ENCODE data around the gene ARMH4.

DNA sequence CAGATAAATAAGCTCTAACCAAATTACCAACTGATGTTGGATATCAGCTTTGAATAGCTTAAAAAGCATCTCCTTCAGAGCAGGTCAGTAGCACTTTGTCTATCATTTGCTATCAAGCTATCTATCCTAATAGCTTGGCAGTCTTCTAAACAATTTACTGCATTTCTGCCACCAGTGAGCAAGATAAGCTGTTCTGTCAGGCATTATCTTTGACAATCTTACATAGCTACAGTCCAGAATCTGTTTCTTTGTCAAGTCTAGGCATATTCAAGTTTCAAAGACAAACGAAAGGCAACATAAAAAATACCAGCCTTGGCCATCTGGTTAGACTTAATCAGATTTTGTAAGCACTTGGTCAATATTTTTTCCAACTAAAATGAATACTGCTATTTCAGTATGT lies 5.6 kb downstream of the ARMH4 start:
- TF ChIP-seq EP300 (IDR thresholded peaks at IDR 0.05), result no peak
- TF ChIP-seq, protein P1, sequence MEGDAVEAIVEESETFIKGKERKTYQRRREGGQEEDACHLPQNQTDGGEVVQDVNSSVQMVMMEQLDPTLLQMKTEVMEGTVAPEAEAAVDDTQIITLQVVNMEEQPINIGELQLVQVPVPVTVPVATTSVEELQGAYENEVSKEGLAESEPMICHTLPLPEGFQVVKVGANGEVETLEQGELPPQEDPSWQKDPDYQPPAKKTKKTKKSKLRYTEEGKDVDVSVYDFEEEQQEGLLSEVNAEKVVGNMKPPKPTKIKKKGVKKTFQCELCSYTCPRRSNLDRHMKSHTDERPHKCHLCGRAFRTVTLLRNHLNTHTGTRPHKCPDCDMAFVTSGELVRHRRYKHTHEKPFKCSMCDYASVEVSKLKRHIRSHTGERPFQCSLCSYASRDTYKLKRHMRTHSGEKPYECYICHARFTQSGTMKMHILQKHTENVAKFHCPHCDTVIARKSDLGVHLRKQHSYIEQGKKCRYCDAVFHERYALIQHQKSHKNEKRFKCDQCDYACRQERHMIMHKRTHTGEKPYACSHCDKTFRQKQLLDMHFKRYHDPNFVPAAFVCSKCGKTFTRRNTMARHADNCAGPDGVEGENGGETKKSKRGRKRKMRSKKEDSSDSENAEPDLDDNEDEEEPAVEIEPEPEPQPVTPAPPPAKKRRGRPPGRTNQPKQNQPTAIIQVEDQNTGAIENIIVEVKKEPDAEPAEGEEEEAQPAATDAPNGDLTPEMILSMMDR (IDR thresholded peaks at IDR 0.05), result no peak

Measured in stomach (tissue), 4 donors.